A673 (cell line): ENCODE measurements around the gene ESPN. TPM values are rescaled to one million over a fixed set of nuclear protein-coding genes. Genes with fewer than 3 reads are reported as not detected.
A peak's percentile ranks its signal among the peaks of the same experiment; 100 is the strongest.
"Not testable (repeated sequence)": the region's sequence is repeated elsewhere in the genome, so short reads cannot be mapped to it uniquely, and the experiment has no call there.

Experiments used
- BruUV-seq: library from RNA; stranded (reverse); fragments of 400-500 nt; replicated peaks from 2 replicates; lab custom pipeline; 2021; lab: Mats Ljungman, UMichigan
- CTCF ChIA-PET: fragments of 300-600 bp; sonication (Branson Sonifier 250); formaldehyde crosslinking; loops from one replicate; lab custom pipeline; 2022; ENCODE audit warnings: antibody characterized with exemption; lab: Charles Lee
- POLR2A ChIA-PET: fragments of 300-600 bp; sonication (Branson Sonifier 250); formaldehyde crosslinking; loops from one replicate; lab custom pipeline; 2022; ENCODE audit warnings: antibody characterized with exemption; ENCODE audit not compliant: low non-redundant PET; lab: Charles Lee
- DNase-seq: peaks from one replicate; pipeline ENCODE4 v3.0.0-alpha.2; 2015; ENCODE audit warnings: low spot score
- H3K27ac ChIP-seq: fragments of 200-600 bp; sonication (generic); 2 replicates; pipeline ENCODE4 v1.5.1; 2016; ENCODE audit warnings: mixed run types, low read depth, mild to moderate bottlenecking, mixed read lengths, antibody characterized with exemption, low read length; ENCODE audit not compliant: poor library complexity, severe bottlenecking
- H3K27me3 ChIP-seq: fragments of 200-600 bp; sonication (generic); replicated peaks from 2 replicates; pipeline ENCODE4 v1.6.1; 2017; ENCODE audit warnings: mixed run types, low read depth, mild to moderate bottlenecking, mixed read lengths, antibody characterized with exemption, low read length; ENCODE audit not compliant: insufficient read depth, poor library complexity
- H3K36me3 ChIP-seq: fragments of 200-600 bp; sonication (generic); 2 replicates; pipeline ENCODE4 v1.6.1; 2016; ENCODE audit warnings: mixed run types, mild to moderate bottlenecking, mixed read lengths, antibody characterized with exemption, low read length; ENCODE audit not compliant: insufficient read depth, poor library complexity, severe bottlenecking
- H3K4me1 ChIP-seq: fragments of 200-600 bp; sonication (generic); 2 replicates; pipeline ENCODE4 v1.6.1; 2017; ENCODE audit warnings: mixed run types, mild to moderate bottlenecking, mixed read lengths, antibody characterized with exemption, low read length; ENCODE audit not compliant: insufficient read depth, poor library complexity, severe bottlenecking
- H3K4me3 ChIP-seq: fragments of 200-600 bp; sonication (generic); 2 replicates; pipeline ENCODE4 v1.5.1; 2016; ENCODE audit warnings: low read depth, mixed run types, mild to moderate bottlenecking, mixed read lengths, low read length; ENCODE audit not compliant: poor library complexity, severe bottlenecking
- H3K9me3 ChIP-seq: fragments of 200-600 bp; sonication (generic); 2 replicates; pipeline ENCODE4 v1.6.1; 2016; ENCODE audit warnings: mixed run types, low read depth, mild to moderate bottlenecking, mixed read lengths, antibody characterized with exemption, low read length; ENCODE audit not compliant: poor library complexity, severe bottlenecking
- CTCF ChIP-seq: fragments of 300-800, 200-600 bp; sonication (generic); conservative IDR thresholded peaks from 2 replicates; pipeline ENCODE4 v1.5.1; 2017; ENCODE audit warnings: low read depth, mild to moderate bottlenecking, antibody characterized with exemption, low read length, moderate library complexity, mixed read lengths
- EZH2 ChIP-seq: fragments of 200-600 bp; sonication (generic); IDR thresholded peaks from 2 replicates; pipeline ENCODE4 v1.6.1; 2017; ENCODE audit warnings: borderline replicate concordance, low read depth, mild to moderate bottlenecking, mixed read lengths, antibody characterized with exemption, low read length; ENCODE audit not compliant: poor library complexity, severe bottlenecking
- intact Hi-C: fragments of 100-400 bp; cut with micrococcal nuclease; formaldehyde crosslinking; loops from one replicate; pipeline ENCODE4 v1.10.0; 2022; ENCODE audit not compliant: unreplicated experiment
- total RNA-seq: library from RNA; stranded (reverse); gene quantifications from 2 replicates; pipeline ENCODE4 v1.2.3, GENCODE V29; 2021

Gene ESPN
- total RNA-seq, 1 experiment from 2014 or later, result not detected

DNA sequence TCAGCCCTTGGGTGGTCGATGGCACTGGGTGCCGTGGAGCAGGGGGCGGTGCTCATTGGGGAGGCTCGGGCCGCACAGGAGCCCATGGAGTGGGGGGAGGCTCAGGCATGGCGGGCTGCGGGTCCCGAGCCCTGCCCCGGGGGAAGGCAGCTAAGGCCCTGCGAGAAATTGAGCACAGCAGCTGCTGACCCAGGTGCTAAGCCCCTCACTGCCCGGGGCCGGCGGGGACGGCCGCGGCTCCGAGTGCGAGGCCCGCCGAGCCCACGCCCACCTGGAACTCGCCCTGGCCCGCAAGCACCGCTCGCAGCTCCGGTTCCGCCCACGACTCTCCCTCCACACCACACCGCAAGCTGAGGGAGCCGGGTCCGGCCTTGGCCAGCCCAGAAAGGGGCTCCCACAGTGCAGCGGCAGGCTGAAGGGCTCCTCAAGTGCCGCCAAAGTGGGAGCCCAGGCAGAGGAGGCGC is 28.8 kb upstream of the ESPN start:
- H3K9me3 ChIP-seq, CTCF ChIA-PET, intact Hi-C loops, POLR2A ChIA-PET, H3K27me3 ChIP-seq, DNase-seq, H3K27ac ChIP-seq, H3K36me3 ChIP-seq, BruUV-seq, H3K4me3 ChIP-seq: not testable (repeated sequence)
- peaks cover 14% of the 10 kb centered on the region for H3K4me1 ChIP-seq

GRCh38 chr1:6396998-6397397 is 27.6 kb upstream of the ESPN start:
- BruUV-seq, result no TSS peak
- POLR2A ChIA-PET, result no interaction called here
- intact Hi-C loops, result no loop called here

DNA sequence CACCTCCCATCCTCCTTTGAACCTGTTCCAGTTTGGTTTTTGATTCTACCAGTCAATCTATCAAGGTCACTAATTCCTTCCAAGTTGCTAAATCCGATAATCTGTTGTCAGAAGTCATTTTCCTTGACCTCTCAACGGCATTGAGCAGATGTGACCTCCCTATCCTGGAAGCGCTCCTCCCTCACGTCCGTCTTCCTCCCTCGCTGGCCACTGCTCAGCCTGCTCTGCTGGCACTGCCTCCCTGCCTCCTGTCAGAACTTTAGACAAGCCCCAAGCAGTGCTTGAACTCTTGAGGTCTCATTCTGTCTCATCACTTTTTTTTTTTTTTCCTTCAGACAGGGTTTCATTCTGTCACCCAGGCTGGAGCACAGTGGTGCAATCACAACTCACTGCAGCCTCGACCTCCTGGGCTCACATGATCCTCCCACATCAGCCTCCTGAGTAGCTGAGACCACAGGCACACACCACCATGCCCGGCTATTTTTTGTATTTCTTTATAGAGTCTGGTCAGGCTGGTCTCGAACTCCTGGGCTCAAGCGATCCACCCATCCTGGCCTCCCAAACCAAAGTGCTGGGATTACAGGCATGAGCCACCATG is 26.6 kb upstream of the ESPN start:
- intact Hi-C loops, result no loop called here
- no peak overlapping the region for H3K27ac ChIP-seq
- H3K27me3 ChIP-seq, result no peaks in the 10 kb centered on the region
- ChIA-PET POLR2A (no interaction called here), CTCF (no interaction called here)
- no peak for DNase-seq
- no peaks in the 10 kb centered on the region for H3K36me3 ChIP-seq
- no peak for TF ChIP-seq EZH2
- TF ChIP-seq CTCF, result no peak
- H3K4me3 ChIP-seq, result no peak overlapping the region
- no peaks in the 10 kb centered on the region for H3K9me3 ChIP-seq
- peaks cover 5% of the 10 kb centered on the region for H3K4me1 ChIP-seq
- BruUV-seq, result no TSS peak

More at GRCh38 chr1:6396998-6397397, 27.6 kb upstream of the ESPN start:
- Histone ChIP-seq H3K27me3 (no peaks in the 10 kb centered on the region), H3K4me3 (no peak overlapping the region), H3K4me1 (peaks cover 13% of the 10 kb centered on the region), H3K36me3 (no peaks in the 10 kb centered on the region), H3K9me3 (no peaks in the 10 kb centered on the region), H3K27ac (no peak overlapping the region)
- no peak for DNase-seq
- CTCF ChIA-PET, result no interaction called here
- 0 out of 2 replicates have a peak, but pooled peaks have one; percentile 25 for TF ChIP-seq CTCF
- TF ChIP-seq EZH2, result no peak

DNA sequence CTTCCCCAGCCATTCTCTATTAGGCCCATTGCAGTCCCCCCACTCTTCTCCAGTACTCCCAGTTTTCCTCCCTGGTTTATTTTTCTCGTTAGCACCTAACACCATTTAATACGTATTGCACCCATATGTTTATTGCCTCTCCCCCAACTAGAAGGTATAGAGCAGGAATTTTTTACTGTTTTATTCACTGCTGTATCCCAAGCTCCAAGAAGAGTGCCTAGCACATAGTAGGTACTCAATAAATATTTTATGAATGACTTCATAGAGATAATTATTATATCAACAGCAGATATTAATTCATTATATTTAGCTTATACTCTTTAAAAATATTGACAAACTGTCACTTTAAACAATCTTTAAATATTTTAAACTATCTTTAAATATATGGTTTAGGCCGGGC is 25.3 kb upstream of the ESPN start:
- H3K4me3 ChIP-seq, result no peak overlapping the region
- H3K27me3 ChIP-seq, result no peaks in the 10 kb centered on the region
- H3K36me3 ChIP-seq, result no peaks in the 10 kb centered on the region
- TF ChIP-seq CTCF (no peak), EZH2 (no peak)
- CTCF ChIA-PET, result interaction anchor here (0.6 kb wide), 1 partner anchor 10 kb away, joined by 4 read pairs; no protein-coding TSS in a partner anchor
- no peak for DNase-seq
- no TSS peak for BruUV-seq
- intact Hi-C loops, result no loop called here
- H3K9me3 ChIP-seq, result no peaks in the 10 kb centered on the region
- H3K27ac ChIP-seq, result no peak overlapping the region
- H3K4me1 ChIP-seq, result peaks cover under 1% of the 10 kb centered on the region
- POLR2A ChIA-PET, result no interaction called here
